ENCODE measurements around the gene GJA8.
"Not testable (repeated sequence)": the region's sequence is repeated elsewhere in the genome, so short reads cannot be mapped to it uniquely, and the experiment has no call there.

GJA8 gene

DNA sequence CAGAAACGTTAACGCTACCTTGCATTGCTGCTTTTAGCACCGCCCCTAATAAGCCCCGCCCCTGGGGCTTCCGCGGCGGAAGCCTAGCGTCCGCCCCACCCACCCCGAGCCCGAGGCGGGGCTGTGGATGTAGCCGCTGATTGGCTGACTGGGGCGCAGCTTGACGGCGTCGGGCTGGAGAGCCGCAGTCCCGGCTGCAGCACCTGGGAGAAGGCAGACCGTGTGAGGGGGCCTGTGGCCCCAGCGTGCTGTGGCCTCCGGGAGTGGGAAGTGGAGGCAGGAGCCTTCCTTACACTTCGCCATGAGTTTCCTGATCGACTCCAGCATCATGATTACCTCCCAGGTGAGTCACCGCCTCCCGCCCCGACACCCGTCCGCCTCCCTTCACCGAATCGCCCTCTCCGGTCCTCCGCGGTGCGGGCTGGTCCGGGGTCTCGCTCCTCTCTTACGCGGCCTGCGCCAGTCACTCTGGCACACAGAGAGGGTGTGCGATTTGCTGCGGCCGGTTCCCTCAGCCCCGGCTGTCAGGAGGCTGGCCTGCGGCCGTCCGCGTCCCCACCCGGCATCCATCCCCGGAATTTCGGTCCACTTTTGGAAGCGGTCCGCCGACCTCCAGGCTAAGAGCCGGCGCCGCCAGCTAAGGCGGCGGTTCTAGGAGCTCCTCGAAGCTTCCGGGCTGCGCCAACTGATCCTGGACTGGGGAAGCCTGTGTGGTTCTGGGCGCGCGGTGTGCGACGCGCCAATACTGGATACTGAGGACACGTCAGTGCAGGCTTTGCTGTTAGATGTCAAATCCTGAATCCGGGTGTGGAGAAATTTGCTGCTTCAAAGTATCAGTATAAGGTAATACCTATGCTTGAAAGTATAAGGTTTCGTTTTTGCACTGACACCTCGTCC, 25.9 kb downstream of the GJA8 start, which contains the start of gene GPR89B:
GPR89B (plus strand) TSS at position 185 of the 897 bp plus-strand sequence; CDS start at position 302, 117 bp downstream.
- H3K4me1 ChIP-seq (ENCODE audit: control insufficient read depth, insufficient read depth, low read length); H3K36me3 ChIP-seq (ENCODE audit: control insufficient read depth, insufficient read depth, low read length); H3K9me3 ChIP-seq (ENCODE audit: control insufficient read depth, insufficient read depth, low read length); H3K27me3 ChIP-seq (ENCODE audit: control insufficient read depth, insufficient read depth, low read length): not testable (repeated sequence)
- peak within 1 kb of the TSS; percentile 83 for H3K9ac ChIP-seq (ENCODE audit: low read depth, low read length)
- peak within 1 kb of the TSS; percentile 77 for H3K4me3 ChIP-seq (ENCODE audit: low read depth, low read length)

DNA sequence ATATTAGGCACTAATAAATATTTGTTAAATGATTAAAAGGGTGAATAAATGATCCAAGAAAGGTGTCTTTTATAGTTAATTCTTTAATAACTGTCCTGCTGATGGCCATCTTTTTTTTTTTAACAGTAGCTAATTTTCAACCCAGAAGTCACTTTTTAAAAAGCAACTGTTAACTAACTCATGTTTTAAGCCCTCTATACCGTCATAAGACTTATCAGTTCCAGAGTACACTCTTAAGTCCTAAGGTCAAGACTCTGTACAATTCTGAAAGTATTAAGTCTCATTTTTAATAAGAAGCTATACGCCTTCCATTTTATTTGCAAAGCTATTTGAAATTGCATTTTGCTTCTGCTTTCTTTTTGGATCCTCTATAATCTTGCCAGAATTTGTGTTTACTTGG, 28.5 kb downstream of the GJA8 start:
- H3K27me3 ChIP-seq (ENCODE audit: control insufficient read depth, insufficient read depth, low read length); H3K9me3 ChIP-seq (ENCODE audit: control insufficient read depth, insufficient read depth, low read length); H3K4me3 ChIP-seq (ENCODE audit: low read depth, low read length); H3K9ac ChIP-seq (ENCODE audit: low read depth, low read length); H3K36me3 ChIP-seq (ENCODE audit: control insufficient read depth, insufficient read depth, low read length); H3K4me1 ChIP-seq (ENCODE audit: control insufficient read depth, insufficient read depth, low read length): not testable (repeated sequence)

DNA sequence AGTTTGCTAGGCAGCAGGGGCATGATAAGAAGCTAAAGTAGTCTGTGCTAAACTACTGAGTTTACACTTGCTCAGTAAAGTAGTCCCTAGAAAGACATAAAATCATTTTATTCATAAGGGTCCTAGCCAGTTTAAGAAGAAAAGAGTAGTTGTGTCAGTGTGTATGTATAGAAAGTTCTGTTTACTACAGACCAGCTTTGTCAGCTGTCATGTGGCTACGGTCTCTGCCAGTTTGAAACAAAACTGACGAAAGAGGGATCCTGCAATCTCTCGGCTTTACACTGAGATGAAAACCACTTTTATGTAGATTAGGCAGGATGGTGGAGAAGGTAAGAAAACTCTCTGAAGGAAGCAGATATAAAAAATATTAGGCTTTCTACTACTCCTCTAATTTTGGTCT, 32.7 kb downstream of the GJA8 start:
- H3K27me3 ChIP-seq (ENCODE audit: control insufficient read depth, insufficient read depth, low read length); H3K36me3 ChIP-seq (ENCODE audit: control insufficient read depth, insufficient read depth, low read length); H3K9ac ChIP-seq (ENCODE audit: low read depth, low read length); H3K4me3 ChIP-seq (ENCODE audit: low read depth, low read length); H3K9me3 ChIP-seq (ENCODE audit: control insufficient read depth, insufficient read depth, low read length); H3K4me1 ChIP-seq (ENCODE audit: control insufficient read depth, insufficient read depth, low read length): not testable (repeated sequence)

DNA sequence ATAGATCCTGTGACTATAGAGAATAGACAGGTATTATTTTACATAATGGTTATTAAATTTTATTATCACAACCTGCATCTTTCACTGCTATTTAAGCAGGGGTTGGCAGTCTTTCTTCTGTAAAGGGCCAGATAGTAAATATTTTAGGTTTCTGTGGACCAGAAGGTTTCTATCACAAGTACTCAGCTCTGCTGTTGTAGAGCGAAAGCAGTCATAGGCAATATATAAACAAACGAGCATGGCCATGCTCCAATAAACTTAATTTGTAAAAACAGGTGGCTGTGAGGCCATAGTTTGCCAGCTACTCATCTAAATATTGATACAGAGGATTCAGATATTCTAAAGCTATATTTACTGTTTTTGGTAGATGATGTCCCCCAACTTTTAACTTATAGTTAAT, 37.9 kb downstream of the GJA8 start:
- not testable (repeated sequence) for H3K27me3 ChIP-seq (ENCODE audit: control insufficient read depth, insufficient read depth, low read length); H3K36me3 ChIP-seq (ENCODE audit: control insufficient read depth, insufficient read depth, low read length); H3K4me3 ChIP-seq (ENCODE audit: low read depth, low read length); H3K9ac ChIP-seq (ENCODE audit: low read depth, low read length); H3K4me1 ChIP-seq (ENCODE audit: control insufficient read depth, insufficient read depth, low read length); H3K9me3 ChIP-seq (ENCODE audit: control insufficient read depth, insufficient read depth, low read length)

DNA sequence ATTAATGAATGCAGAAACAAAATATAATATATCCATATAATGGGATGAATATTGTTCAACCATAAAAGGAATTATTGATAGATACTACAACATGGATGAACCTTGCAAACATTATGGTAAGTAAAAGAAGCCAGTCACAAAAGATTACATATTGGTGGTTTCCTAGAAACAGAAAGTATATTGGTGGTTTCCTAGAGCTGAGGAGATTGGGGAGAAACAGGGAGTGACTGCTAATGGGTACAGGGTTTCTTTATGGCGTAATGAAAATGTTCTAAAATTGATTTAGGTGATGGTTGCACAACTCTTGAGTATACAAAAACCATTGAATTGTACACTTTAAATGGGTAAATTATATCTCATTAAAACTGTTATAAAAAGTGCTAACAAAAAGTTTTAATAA, 40.0 kb downstream of the GJA8 start:
- not testable (repeated sequence) for H3K9ac ChIP-seq (ENCODE audit: low read depth, low read length); H3K4me1 ChIP-seq (ENCODE audit: control insufficient read depth, insufficient read depth, low read length); H3K27me3 ChIP-seq (ENCODE audit: control insufficient read depth, insufficient read depth, low read length); H3K9me3 ChIP-seq (ENCODE audit: control insufficient read depth, insufficient read depth, low read length); H3K36me3 ChIP-seq (ENCODE audit: control insufficient read depth, insufficient read depth, low read length); H3K4me3 ChIP-seq (ENCODE audit: low read depth, low read length)

DNA sequence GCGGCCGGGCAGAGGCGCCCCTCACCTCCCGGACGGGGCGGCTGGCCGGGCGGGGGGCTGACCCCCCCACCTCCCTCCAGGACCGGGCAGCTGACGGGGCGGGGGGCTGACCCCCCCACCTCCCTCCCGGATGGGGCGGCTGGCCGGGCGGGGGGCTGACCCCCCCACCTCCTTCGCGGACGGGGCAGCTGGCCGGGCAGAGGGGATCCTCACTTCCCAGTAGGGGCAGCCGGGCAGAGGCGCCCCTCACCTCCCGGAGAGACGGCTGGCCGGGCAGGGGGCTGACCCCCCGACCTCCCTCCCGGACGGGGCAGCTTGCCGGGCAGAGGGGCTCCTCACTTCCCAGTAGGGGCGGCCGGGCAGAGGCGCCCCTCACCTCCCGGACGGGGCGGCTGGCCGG, 46.9 kb downstream of the GJA8 start:
- H3K9ac ChIP-seq (ENCODE audit: low read depth, low read length); H3K9me3 ChIP-seq (ENCODE audit: control insufficient read depth, insufficient read depth, low read length); H3K4me3 ChIP-seq (ENCODE audit: low read depth, low read length); H3K27me3 ChIP-seq (ENCODE audit: control insufficient read depth, insufficient read depth, low read length); H3K36me3 ChIP-seq (ENCODE audit: control insufficient read depth, insufficient read depth, low read length); H3K4me1 ChIP-seq (ENCODE audit: control insufficient read depth, insufficient read depth, low read length): not testable (repeated sequence)
